Activated naive CD4-positive, alpha-beta T cell treated with anti-CD3 and anti-CD28 coated beads, Interleukin-2, amount 50 U/mL, for 24 hours (primary cell): ENCODE results near the gene CCM2.
A peak's percentile ranks its signal among the peaks of the same experiment; 100 is the strongest.

Experiments used
- H3K27ac Mint-ChIP-seq: one replicate; pipeline ENCODE4 v1.8.0; 2021; ENCODE audit warnings: mild to moderate bottlenecking, mixed read lengths
- H3K27me3 Mint-ChIP-seq: one replicate; pipeline ENCODE4 v1.8.0; 2021; ENCODE audit warnings: mixed read lengths
- H3K36me3 Mint-ChIP-seq: one replicate; pipeline ENCODE4 v1.8.0; 2021; ENCODE audit warnings: mixed read lengths
- H3K4me1 Mint-ChIP-seq: one replicate; pipeline ENCODE4 v1.8.0; 2021; ENCODE audit warnings: mixed read lengths
- H3K4me3 Mint-ChIP-seq: one replicate; pipeline ENCODE4 v1.8.0; 2021; ENCODE audit warnings: mild to moderate bottlenecking, mixed read lengths
- H3K9me3 Mint-ChIP-seq: one replicate; pipeline ENCODE4 v1.8.0; 2021; ENCODE audit warnings: mixed read lengths

The CCM2 gene

DNA sequence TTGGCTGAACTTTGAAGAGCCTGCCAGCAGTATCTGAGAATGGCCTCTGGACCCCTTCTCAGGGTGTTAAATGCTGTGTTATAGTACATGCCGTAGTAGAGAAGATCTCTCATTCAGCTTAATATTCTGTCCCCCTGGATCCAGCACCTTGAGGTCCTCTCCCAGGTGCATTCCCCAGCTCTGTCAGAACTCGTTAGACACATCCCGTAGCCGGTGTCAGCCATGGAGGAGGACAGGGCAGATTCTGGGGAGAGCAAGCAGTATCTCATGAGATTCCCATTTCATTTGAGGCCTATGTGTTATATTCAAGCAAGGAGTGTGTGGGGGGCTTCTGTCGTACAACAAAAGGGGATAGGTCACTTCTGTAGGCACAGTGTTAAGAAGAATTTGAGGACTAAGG is 53.9 kb downstream of the CCM2 start:
- H3K4me1 Mint-ChIP-seq: peaks cover 72% of the 10 kb centered on the region
- no peaks in the 10 kb centered on the region for H3K27me3 Mint-ChIP-seq
- peaks cover 26% of the 10 kb centered on the region for H3K36me3 Mint-ChIP-seq
- no peaks in the 10 kb centered on the region for H3K9me3 Mint-ChIP-seq
- H3K4me3 Mint-ChIP-seq: no peak overlapping the region
- H3K27ac Mint-ChIP-seq: peak overlapping the region; percentile 78

DNA sequence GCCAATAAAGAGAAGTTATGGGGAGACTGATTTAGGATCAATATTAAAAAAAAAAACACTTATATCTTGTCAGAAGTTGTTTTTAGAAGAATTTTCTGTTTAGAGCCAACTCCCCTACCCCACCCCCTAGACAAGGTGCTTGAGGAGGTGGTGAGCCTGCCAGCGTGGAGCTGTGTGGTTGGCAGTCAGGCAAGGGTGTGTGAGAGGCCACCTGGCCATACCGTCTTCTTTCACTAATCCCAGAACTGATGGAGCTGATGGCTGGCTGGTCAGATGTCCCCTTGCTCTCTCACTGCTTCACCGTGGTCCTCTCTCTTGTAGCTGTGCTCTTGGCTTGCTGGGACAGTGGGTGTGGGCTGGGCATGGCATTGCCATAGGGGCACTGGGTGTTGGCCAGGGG is 54.4 kb downstream of the CCM2 start:
- Mint-ChIP-seq H3K27me3 (no peaks in the 10 kb centered on the region), H3K4me1 (peaks cover 73% of the 10 kb centered on the region), H3K9me3 (no peaks in the 10 kb centered on the region), H3K4me3 (no peak overlapping the region), H3K36me3 (peaks cover 26% of the 10 kb centered on the region), H3K27ac (peak overlapping the region; percentile 88)

DNA sequence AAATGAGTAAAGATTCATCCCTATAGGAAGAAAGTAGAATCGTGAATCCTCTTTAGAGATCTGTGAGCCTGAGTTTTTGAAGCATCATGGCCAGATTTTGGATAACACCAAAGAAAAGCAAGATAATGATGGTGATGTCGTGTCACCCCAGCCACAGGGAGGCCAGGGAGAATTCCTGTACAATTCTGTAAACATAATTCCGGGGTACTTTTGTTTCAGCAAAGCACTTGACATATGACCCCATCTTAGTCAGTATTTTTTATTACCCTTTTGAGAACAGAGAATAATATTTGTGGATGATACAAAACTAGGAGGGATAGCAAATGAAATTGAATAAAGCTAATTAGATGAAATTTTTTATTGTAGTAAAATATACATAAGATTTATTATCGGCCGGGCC is 55.0 kb downstream of the CCM2 start:
- Mint-ChIP-seq H3K27me3 (no peaks in the 10 kb centered on the region), H3K36me3 (peaks cover 26% of the 10 kb centered on the region), H3K9me3 (no peaks in the 10 kb centered on the region), H3K27ac (peak overlapping the region; percentile 88), H3K4me3 (peak overlapping the region; percentile 19), H3K4me1 (peaks cover 77% of the 10 kb centered on the region)

DNA sequence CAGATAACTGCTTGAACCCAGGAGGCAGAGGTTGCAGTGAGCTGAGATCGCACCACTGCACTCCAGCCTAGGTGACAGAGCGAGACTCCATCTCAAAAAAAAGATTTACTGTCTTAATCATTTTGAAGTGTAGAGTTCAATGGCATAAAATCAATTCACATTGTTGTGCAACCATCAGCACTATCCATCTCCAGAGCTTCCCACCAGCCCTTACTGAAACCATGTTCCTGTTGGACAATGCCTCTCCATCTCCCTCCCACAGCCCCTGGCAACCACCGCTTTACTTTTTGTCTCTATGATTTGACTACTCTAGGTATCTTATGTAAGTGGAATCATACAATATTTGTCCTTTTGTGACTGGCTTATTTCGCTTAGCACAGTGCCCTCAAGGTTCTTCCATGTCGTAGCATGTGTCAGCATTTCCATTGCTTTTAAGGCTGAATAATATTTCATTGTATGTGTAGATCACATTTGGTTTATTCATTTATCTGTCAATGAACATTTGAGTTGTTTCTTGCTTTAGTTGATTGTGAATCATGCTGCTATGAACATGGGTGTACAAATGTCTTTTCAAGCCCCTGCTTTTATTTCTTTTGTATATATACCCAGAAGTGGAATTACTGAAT is 55.7 kb downstream of the CCM2 start:
- Mint-ChIP-seq H3K36me3 (peaks cover 27% of the 10 kb centered on the region), H3K9me3 (no peaks in the 10 kb centered on the region), H3K27ac (peak overlapping the region; percentile 91), H3K27me3 (no peaks in the 10 kb centered on the region), H3K4me1 (peaks cover 77% of the 10 kb centered on the region), H3K4me3 (peak overlapping the region; percentile 16)

DNA sequence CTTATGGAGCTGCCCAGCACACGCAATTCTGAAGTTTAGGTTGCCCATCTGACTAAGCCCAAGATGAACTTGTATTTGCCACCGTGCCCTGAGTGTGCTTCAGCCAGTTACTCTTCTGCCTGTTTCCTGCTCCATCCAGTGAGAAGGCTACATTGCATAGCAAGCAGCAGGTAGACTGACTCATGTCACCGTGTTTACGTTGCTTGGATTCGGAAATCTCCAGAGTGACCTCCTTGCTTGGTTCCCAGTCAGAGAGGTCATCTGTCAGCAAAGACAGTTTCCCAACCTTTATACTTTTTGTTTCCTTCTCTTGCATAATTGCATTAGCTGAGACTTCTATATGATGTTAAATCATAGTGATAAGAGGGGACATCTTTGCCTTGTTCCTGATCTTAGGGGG is 57.9 kb downstream of the CCM2 start:
- Mint-ChIP-seq H3K4me1 (peaks cover 78% of the 10 kb centered on the region), H3K36me3 (peaks cover 26% of the 10 kb centered on the region), H3K27me3 (no peaks in the 10 kb centered on the region), H3K27ac (peak overlapping the region; percentile 80), H3K4me3 (no peak overlapping the region), H3K9me3 (no peaks in the 10 kb centered on the region)

DNA sequence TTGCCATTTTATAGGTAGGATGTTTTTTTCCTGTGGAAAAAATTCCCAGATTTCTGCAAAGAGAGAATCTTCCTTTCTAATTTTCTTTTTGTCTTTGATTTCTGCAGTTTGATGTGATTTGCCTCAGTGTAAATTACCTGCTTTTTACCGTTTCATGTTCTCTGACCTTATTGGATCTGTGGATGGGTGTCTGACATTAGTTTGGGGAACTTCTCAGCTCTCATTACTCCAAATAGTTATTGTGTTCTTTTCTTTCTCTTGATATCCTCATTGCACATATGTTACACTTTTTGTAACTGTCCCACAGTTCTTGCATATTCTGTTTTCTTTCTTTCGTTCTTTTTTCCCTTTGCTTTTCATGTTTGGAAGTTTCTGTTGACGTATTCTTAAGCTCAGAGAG is 60.3 kb downstream of the CCM2 start:
- H3K4me1 Mint-ChIP-seq: peaks cover 57% of the 10 kb centered on the region
- no peak overlapping the region for H3K4me3 Mint-ChIP-seq
- peak overlapping the region; percentile 92 for H3K27ac Mint-ChIP-seq
- peaks cover 17% of the 10 kb centered on the region for H3K36me3 Mint-ChIP-seq
- no peaks in the 10 kb centered on the region for H3K27me3 Mint-ChIP-seq
- H3K9me3 Mint-ChIP-seq: no peaks in the 10 kb centered on the region

DNA sequence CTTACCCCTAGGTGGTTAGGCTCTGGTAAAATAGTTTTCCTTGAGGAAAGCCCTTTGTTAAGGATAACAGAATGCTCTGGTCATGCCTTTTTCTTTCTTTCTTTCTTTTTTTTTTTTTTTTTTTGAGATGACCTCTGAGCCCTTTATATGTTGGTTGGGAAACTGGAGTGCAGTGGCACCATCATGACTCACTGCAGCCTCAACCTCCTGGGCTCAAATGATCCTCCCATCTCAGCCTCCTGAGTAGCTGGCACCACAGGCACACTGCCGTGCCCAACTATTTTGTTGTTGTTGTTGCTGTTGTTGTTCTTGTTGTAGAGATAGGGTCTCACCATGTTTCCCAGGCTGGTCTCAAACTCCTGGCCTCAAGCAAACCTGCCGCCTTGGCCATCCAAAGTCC is 61.4 kb downstream of the CCM2 start:
- Mint-ChIP-seq H3K27me3 (no peaks in the 10 kb centered on the region), H3K4me1 (peaks cover 56% of the 10 kb centered on the region), H3K9me3 (no peaks in the 10 kb centered on the region), H3K4me3 (no peak overlapping the region), H3K27ac (peak overlapping the region; percentile 93), H3K36me3 (peaks cover 13% of the 10 kb centered on the region)

DNA sequence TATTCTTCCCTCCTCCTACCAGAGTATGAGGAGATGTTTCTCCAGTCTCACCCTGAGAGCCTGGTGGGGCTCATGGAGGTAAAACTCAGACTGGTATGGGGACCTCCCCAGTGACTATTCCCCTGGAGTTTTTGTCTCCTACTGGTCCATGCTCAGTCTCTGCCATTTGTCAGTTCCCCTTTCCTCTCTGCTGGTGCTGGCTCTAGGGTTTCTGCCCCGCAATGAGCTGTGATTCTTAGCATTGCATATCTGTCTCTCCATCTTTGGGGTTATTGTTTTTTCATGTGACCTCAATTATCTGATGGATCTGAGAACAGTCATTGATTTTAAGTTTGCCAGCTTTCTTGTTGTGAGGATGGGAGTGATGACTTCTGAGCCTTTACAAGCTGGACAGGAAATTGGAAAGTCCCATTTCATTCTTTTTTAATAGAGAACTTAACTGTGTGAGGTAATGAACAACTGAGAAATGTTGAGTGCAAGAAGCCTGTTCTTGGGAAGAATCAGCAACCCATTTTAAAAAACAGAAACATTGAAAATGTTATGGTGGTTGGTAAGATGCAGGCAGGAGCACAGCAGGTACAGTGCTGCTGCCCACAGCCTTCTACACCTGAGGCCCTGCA is 61.9 kb downstream of the CCM2 start:
- peak overlapping the region; percentile 11 for H3K4me3 Mint-ChIP-seq
- H3K27ac Mint-ChIP-seq: peak overlapping the region; percentile 93
- peaks cover 55% of the 10 kb centered on the region for H3K4me1 Mint-ChIP-seq
- peaks cover 13% of the 10 kb centered on the region for H3K36me3 Mint-ChIP-seq
- no peaks in the 10 kb centered on the region for H3K27me3 Mint-ChIP-seq
- no peaks in the 10 kb centered on the region for H3K9me3 Mint-ChIP-seq

DNA sequence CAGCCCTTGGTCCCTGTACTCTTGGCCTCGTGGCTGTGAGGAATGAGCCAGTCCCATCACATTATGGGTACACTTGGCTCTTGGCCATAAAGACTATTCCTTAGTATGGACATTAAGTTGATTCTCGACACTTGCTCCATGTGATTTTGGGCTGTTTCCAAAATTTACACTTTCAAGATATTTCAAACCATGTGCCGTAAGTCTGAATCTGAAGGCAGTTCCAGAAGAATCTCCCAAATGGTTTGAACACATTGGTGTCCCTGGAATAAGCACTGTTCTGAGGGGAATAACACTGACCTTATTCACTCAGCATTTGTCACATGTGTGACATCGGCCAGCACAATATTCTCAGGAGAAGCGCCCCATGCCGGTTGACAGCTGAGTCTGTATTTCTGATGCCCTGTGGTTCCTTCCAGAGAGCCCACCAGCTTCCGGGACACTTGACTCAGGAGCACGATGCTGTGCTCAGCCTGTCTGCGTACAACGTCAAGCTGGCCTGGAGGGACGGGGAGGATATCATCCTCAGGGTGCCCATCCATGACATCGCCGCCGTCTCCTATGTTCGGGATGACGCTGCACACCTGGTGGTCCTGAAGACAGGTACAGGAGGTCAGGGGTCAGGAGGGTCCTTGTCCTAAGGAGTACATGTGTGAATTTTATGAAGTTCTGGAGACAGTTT is 64.2 kb downstream of the CCM2 start:
- no peak overlapping the region for H3K4me3 Mint-ChIP-seq
- peak overlapping the region; percentile 4 for H3K27ac Mint-ChIP-seq
- H3K27me3 Mint-ChIP-seq: no peaks in the 10 kb centered on the region
- peaks cover 47% of the 10 kb centered on the region for H3K4me1 Mint-ChIP-seq
- peaks cover 9% of the 10 kb centered on the region for H3K36me3 Mint-ChIP-seq
- no peaks in the 10 kb centered on the region for H3K9me3 Mint-ChIP-seq

DNA sequence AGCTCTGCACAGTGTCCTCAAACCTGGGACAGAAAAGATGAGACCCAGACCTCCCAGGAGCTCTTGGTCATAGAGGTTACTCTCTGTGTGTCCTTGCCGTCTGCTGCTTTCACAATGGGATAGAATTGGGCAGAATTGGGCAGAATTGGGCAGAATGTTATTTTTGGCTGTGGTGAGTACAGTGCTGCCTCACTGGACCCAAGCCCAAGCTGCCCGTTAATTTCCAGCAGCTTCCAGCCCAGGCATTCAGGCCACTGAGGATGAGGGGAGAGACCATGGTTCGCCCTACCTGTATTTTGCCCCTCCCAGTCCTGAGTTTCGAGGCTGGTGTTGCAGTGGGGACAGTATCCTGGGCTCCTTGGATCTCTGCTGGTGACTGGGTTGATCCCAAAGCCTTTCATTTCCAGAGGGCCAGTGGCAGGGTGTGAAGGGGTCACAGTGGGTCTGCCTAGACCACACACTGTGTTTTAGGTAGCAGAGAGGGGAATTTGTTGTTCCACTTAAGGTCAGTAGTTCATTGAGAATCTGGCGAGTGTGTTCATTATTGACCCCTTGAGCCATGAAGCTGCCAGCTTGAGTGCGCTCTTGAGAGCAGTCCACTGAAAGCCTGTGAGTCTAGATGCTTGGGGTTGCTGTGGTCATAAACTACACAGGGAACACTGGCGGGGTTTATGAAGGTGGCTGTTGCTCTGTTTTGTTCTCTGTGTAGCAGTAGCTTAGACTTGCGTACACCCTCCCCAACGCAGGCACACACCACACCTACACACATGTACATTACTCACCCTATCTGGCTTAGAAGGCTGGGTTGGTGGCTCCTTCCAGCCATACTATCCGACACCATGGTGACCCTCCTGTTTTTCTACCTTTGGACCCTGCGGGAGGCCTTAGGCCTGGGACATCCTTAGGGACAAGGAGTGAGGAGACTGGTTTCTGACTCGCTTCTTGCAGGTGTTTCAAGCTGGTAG is 65.3 kb downstream of the CCM2 start:
- Mint-ChIP-seq H3K36me3 (peaks cover 9% of the 10 kb centered on the region), H3K4me1 (peaks cover 37% of the 10 kb centered on the region), H3K9me3 (no peaks in the 10 kb centered on the region), H3K4me3 (no peak overlapping the region), H3K27me3 (no peaks in the 10 kb centered on the region), H3K27ac (peak overlapping the region; percentile 90)

DNA sequence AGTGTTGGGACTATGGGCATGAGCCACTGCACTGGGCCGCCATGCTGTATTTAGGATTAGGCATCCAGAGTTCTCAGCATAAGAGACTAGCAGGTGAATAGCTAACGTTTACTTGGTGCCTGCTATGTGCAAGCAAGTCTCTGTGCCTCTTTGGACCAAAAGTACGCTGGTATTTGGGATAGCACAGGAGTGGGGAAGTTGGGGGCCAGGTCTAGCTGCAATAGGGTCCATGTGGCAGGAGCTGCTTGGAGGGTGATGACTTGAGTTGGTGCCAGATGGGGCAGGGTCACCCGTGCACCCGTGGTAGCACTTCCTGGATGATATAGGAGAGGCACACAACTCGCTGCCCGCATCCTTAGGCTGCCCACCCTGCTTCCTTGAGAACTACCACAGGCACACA is 66.4 kb downstream of the CCM2 start:
- Mint-ChIP-seq H3K4me1 (peaks cover 28% of the 10 kb centered on the region), H3K27ac (no peak overlapping the region), H3K9me3 (no peaks in the 10 kb centered on the region), H3K4me3 (no peak overlapping the region), H3K27me3 (no peaks in the 10 kb centered on the region), H3K36me3 (peaks cover 6% of the 10 kb centered on the region)

DNA sequence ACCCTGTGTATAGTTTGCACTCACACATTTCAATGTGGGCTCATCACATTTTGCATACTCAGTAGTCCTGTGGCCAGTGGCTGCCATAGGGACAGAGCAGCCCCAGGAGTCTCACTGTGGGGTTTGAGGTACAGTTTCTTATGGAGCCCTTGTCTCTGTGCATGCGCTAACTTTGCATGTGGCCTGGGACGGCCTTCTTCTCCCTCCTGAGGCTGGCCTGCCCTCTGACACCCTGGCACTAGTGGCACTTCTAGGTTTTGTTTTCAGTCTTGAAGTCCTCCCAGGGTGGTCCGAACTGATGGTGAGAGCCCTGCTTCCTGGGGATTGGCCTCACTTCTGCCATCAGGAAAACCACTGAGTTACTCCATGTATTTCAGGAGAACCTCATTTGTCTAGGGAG is 67.6 kb downstream of the CCM2 start:
- Mint-ChIP-seq H3K36me3 (peaks cover 6% of the 10 kb centered on the region), H3K4me3 (no peak overlapping the region), H3K27me3 (no peaks in the 10 kb centered on the region), H3K4me1 (peaks cover 20% of the 10 kb centered on the region), H3K27ac (no peak overlapping the region), H3K9me3 (no peaks in the 10 kb centered on the region)

DNA sequence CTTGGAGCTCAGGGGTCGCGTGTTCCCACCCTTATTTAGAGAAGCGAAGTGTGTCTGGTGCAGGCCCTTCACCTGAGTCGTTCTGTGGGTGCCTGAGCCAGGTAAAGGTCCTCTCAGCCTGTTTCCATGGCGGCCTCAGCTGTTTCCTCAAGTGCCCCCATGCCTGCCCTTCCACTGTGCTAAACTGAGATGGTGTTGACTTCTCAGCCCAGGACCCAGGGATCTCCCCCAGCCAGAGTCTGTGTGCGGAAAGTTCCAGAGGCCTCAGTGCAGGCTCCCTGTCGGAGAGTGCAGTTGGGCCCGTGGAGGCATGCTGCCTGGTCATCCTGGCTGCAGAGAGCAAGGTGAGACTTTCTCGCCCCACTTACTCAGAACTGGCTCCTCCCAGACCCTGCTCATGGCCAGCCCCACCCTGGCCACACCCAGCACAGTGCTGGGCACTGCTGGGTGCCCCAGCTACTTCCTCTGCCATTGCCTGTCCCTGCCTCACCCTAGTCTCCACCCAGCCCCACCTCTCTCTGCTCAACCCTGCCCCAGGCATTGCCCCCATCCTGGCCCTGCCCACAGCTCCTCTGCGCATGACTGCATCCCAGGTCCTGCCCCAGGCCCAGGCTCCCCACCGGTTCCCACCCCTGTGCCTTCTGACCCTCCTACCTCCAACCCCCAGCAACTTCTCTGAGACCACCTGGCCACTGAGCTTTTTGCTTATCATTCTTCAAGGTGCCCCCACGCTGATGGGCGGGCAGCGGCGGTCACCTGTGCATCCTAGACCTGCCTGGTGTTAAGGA is 68.4 kb downstream of the CCM2 start:
- no peaks in the 10 kb centered on the region for H3K27me3 Mint-ChIP-seq
- peaks cover 18% of the 10 kb centered on the region for H3K4me1 Mint-ChIP-seq
- H3K4me3 Mint-ChIP-seq: no peak overlapping the region
- H3K36me3 Mint-ChIP-seq: peaks cover 7% of the 10 kb centered on the region
- H3K27ac Mint-ChIP-seq: peak overlapping the region; percentile 70
- H3K9me3 Mint-ChIP-seq: no peaks in the 10 kb centered on the region

DNA sequence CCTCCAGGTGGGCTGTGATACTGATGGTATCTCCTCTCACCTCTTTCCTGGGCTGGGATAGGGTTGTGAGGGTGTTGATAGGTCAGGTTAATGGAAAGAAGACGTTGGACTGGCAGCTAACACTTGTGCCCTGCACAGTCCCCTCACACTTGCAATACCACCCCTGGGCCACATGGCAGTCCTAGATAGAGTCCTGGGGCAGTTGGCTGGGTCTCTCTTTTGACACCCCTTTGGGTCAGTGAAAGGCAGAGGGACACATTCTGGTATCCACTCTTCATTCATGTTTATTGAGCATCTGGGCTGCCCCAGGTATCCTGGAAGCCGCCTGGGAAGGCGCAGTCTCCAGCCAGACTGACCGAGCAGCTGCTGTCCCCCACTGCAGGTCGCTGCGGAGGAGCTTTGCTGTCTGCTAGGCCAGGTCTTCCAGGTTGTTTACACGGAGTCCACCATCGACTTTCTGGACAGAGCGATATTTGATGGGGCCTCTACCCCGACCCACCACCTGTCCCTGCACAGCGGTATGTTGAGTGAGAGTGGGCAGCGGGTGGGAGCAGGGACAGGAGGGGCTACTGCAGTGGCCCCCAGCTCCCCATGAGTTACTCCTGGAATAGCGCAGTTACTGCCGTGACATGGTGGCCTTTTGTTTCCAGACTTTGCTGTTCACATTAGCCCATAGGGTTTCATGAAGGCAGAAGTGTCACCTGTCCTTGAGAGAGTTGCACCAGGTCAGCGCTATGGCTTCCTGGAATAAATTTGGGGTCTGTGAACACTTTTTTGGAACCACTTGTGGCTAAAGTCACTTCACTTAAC is 69.6 kb downstream of the CCM2 start:
- H3K9me3 Mint-ChIP-seq: no peaks in the 10 kb centered on the region
- peaks cover 22% of the 10 kb centered on the region for H3K4me1 Mint-ChIP-seq
- H3K27ac Mint-ChIP-seq: peak overlapping the region; percentile 65
- no peak overlapping the region for H3K4me3 Mint-ChIP-seq
- no peaks in the 10 kb centered on the region for H3K27me3 Mint-ChIP-seq
- peaks cover 7% of the 10 kb centered on the region for H3K36me3 Mint-ChIP-seq
